Lung (tissue), 12 donors: ENCODE results near the gene ASB11. TPM values are rescaled to one million over a fixed set of nuclear protein-coding genes. Genes with fewer than 3 reads are reported as not detected.

Source experiments
- ATAC-seq: fragments of 200-7000 bp; cut with Tn5 transposase; one replicate; pipeline ENCODE4 v1.9.1; 2020; ENCODE audit warnings: moderate number of reproducible peaks; ENCODE audit not compliant: insufficient read depth, low FRiP score
- DNase-seq, 3 donors: peaks; one replicate each; pipeline ENCODE4 v3.0.0-alpha.2; 2013 to 2017
- H3K27ac ChIP-seq, 2 donors: one replicate each; pipeline ENCODE4 v1.5.1; 2013; ENCODE audit warnings: mild to moderate bottlenecking in 2 of 2, moderate library complexity in 2 of 2, control low read depth in 1 of 2, inconsistent platforms in 1 of 2, low read depth in 1 of 2, low read length in 1 of 2
- H3K27me3 ChIP-seq, 3 donors: one replicate each; pipeline ENCODE4 v1.5.1; 2013; ENCODE audit warnings: low read length in 2 of 3; ENCODE audit not compliant: control insufficient read depth in 3 of 3, insufficient read depth in 3 of 3
- H3K36me3 ChIP-seq, 4 donors: one replicate each; pipeline ENCODE4 v1.5.1; 2013; ENCODE audit warnings: low read length in 4 of 4, mild to moderate bottlenecking in 1 of 4, moderate library complexity in 1 of 4; ENCODE audit not compliant: control insufficient read depth in 4 of 4, insufficient read depth in 4 of 4
- H3K4me1 ChIP-seq, 5 donors: one replicate each; pipeline ENCODE4 v1.5.1; 2013; ENCODE audit warnings: low read length in 5 of 5, mild to moderate bottlenecking in 2 of 5, moderate library complexity in 1 of 5; ENCODE audit not compliant: control insufficient read depth in 5 of 5, insufficient read depth in 5 of 5
- H3K4me3 ChIP-seq: one replicate; pipeline ENCODE4 v1.5.1; 2013; ENCODE audit warnings: mild to moderate bottlenecking, control low read depth, moderate library complexity
- H3K9ac ChIP-seq, 2 donors: one replicate each; pipeline ENCODE4 v1.5.1; 2013; ENCODE audit warnings: low read length in 2 of 2, control low read depth in 1 of 2; ENCODE audit not compliant: insufficient read depth in 1 of 2
- H3K9me3 ChIP-seq, 4 donors: one replicate each; pipeline ENCODE4 v1.5.1; 2013; ENCODE audit warnings: low read length in 3 of 4, mild to moderate bottlenecking in 1 of 4, moderate library complexity in 1 of 4; ENCODE audit not compliant: control insufficient read depth in 4 of 4, insufficient read depth in 3 of 4
- WGBS, 2 donors: extraction: QIAGEN DNeasy Blood & Tissue Kit; methylation state at CpG; one replicate each; pipeline ENCODE4 v1.1.7; 2013; 5-methylcytosine and 5-hydroxymethylcytosine counted together
- polyA plus RNA-seq, 2 donors: library from polyadenylated mRNA; stranded (reverse); fragments of 200-250 nt; gene quantifications; one replicate each; pipeline ENCODE4 v1.2.1, GENCODE V29; 2013
- total RNA-seq, 2 donors: library from RNA; depleted of rRNA in 1 of 2; stranded (reverse); fragments of >200 nt in 1 of 2; gene quantifications; one replicate each; pipeline ENCODE4 v1.2.1, GENCODE V29; 2014 to 2021
- TF ChIP-seq, protein P1 (sequence below): IDR thresholded peaks from 2 replicates; pipeline ENCODE4 v1.5.1; 2012; ENCODE audit warnings: mild to moderate bottlenecking; ENCODE audit errors: control extremely low read depth, extremely low read depth
- donor health status: control.
- donor health status: control.
- donor health status: Bipolar disorder and iron deficiency.
- donor health status: healthy.
- donor health status: DM: yes; HTN: yes; CAD: no.

ASB11 gene
- total and polyA plus RNA-seq, 4 donors: 0.06 to 0.34 (median 0.06) TPM; not detected in 1

DNA sequence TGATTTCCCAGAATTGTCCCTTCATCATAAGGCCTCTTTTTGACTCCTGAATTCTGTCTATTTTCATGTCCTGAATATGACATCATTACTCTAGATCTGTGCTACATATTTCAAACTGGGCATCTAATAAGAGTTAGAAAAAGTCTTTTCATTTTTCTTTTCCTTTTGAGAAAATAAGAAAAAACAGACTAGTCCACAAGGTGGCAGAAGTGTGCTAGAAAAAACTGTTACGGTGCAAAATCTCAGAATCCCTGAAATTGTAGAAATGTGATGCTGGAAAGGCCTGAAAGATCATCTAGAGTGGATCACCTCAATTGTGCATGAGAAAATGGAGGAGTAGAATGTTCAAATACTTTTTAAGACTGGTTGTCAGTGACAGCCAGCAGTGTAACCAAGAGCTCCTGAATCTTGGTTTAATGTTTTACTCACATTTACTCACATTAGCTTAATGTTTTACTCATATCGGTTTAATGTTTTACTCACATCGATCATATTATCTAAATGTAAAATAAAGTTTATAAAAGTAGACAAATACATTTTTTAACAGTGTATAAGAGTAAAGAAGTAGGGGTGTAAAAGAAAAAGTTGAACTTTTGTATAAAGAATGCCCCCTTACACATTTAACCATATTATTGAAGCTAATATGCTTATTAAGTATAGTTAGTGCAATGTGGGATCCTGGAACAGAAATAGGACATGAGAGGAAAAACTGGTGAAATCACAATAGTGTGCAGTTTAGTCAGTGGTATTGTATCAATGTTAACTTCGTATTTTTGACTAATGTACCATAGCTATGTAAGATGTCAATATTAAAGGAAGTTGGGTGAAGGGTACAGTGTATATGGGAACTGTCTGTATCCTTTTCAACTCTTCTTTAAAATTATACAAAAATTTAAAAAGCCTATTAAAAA is 15.2 kb downstream of the ASB11 start:
- no peak for ATAC-seq
- peaks cover 0 to 38% (median 7%) of the 10 kb centered on the region in 3 donors for H3K27me3 ChIP-seq
- 50 to 61% methylated on average over 4 of the region's 4 CpGs for WGBS, 2 donors
- TF ChIP-seq, protein P1, sequence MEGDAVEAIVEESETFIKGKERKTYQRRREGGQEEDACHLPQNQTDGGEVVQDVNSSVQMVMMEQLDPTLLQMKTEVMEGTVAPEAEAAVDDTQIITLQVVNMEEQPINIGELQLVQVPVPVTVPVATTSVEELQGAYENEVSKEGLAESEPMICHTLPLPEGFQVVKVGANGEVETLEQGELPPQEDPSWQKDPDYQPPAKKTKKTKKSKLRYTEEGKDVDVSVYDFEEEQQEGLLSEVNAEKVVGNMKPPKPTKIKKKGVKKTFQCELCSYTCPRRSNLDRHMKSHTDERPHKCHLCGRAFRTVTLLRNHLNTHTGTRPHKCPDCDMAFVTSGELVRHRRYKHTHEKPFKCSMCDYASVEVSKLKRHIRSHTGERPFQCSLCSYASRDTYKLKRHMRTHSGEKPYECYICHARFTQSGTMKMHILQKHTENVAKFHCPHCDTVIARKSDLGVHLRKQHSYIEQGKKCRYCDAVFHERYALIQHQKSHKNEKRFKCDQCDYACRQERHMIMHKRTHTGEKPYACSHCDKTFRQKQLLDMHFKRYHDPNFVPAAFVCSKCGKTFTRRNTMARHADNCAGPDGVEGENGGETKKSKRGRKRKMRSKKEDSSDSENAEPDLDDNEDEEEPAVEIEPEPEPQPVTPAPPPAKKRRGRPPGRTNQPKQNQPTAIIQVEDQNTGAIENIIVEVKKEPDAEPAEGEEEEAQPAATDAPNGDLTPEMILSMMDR: peak; percentile 30
- no peak overlapping the region for H3K9ac ChIP-seq
- no peak overlapping the region for H3K4me3 ChIP-seq
- peak overlapping the region in 1 of 2 donors; percentile 40 for H3K27ac ChIP-seq
- no peaks in the 10 kb centered on the region for H3K9me3 ChIP-seq
- H3K36me3 ChIP-seq: no peaks in the 10 kb centered on the region
- DNase-seq: peak in 2 of 3 donors; percentile 65 to 73
- H3K4me1 ChIP-seq: no peaks in the 10 kb centered on the region

DNA sequence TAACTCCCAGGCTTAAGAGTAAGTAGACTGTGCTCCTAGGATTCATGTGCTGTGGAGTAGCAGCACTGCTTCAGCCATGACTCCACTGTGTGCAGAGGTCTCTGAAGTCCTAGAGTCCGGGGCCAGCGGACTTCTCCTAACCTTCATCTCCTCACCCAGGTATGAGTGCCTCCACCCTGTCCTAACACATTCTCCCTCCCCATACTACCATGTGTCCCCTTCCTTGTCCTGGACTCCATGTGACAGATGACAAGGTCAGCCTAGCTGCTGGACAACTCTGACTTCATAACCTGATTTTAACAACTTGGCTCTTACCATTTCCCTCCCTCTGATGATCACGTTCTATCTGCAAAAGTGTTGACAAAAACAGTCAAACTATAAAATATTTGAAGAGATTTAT is 16.7 kb downstream of the ASB11 start:
- Histone ChIP-seq H3K27ac (peak overlapping the region; percentile 76 to 77), H3K27me3 (peaks cover 0 to 28% (median 5%) of the 10 kb centered on the region in 3 donors), H3K9ac (no peak overlapping the region), H3K36me3 (no peaks in the 10 kb centered on the region), H3K9me3 (no peaks in the 10 kb centered on the region), H3K4me1 (no peaks in the 10 kb centered on the region), H3K4me3 (no peak overlapping the region)
- DNase-seq (no peak), ATAC-seq (no peak)
- TF ChIP-seq, protein P1: no peak
- 80 to 91% methylated on average over 2 to 3 of the region's 3 CpGs for WGBS, 2 donors

DNA sequence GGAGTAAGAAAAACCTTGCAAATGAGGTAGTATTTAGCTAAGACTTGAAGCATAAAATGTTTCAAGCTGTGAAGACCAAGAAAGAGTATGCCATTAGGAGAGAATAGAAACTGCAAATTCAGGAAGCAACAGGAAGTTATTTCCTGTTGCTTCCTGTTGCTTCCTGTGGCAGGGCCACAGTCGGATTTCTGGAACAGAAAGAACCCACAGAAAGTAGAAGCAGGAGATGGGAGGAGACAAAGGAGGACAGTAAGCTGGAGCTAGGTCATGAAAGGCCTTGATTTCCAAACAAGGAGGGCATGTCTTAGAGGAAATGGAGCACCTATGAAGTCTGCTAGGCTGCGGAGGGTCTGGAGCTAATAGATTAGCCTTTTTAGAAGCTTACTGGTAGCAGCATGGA is 17.2 kb downstream of the ASB11 start:
- ATAC-seq: no peak
- Histone ChIP-seq H3K4me3 (no peak overlapping the region), H3K4me1 (no peaks in the 10 kb centered on the region), H3K36me3 (no peaks in the 10 kb centered on the region), H3K9me3 (no peaks in the 10 kb centered on the region), H3K27ac (peak overlapping the region; percentile 76 to 77), H3K9ac (no peak overlapping the region), H3K27me3 (peaks cover 0 to 29% (median 5%) of the 10 kb centered on the region in 3 donors)
- TF ChIP-seq, protein P1: no peak
- 24 to 36% methylated on average over 2 of the region's 2 CpGs for WGBS, 2 donors
- DNase-seq: peak in 1 of 3 donors; percentile 14
